HG02970 (cell line): Measurements from ENCODE around the gene PCBP2.

ENCODE experiments used
- ATAC-seq: cut with Tn5 transposase; IDR thresholded peaks from one replicate; pipeline ENCODE4 v1.9.1; 2021; ENCODE audit warnings: mild to moderate bottlenecking, moderate library complexity, moderate number of reproducible peaks; ENCODE audit not compliant: unreplicated experiment, low FRiP score

The PCBP2 gene

GRCh38 chr12:53492188-53492587 is 40.3 kb downstream of the PCBP2 start:
- ATAC-seq = no peak

DNA sequence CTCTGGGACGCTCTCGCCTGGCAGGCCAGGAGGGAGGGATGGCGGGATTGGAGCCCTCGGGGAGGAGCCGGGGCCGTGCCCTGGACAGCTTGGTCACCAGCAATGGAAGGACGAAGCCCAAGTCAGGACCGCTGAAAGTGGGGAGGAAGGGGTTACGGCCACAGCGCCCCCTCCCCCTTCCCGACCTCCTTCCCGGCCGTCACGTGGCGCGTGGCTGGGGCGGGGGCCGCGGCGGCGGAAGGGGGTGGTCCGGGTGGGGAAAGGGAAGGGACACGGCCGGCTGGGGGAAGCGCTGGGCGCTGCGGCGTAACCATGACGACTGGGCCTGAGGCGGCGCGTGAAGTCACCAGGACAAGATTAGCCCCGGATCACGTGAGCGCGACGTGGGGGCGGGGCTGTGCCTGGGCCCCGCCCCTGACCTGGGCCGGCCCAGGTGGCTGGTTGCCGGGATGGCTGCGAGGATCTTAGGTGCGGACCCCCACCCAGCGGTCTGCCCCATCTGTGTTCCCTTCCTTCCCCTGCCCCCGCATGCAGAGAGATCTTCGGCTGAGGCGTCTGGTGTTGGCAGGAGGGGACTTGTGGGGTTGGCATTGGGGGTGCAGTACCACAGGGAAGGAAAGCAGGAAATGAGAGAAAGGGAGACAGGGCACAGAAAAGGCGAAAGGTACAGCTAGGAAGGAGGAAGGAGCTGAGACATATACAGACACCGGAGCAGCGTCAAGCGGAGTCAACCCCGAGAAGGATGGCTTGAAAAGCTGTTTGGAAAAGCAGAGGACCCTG is 41.1 kb downstream of the PCBP2 start:
- ATAC-seq = peak; percentile 84

DNA sequence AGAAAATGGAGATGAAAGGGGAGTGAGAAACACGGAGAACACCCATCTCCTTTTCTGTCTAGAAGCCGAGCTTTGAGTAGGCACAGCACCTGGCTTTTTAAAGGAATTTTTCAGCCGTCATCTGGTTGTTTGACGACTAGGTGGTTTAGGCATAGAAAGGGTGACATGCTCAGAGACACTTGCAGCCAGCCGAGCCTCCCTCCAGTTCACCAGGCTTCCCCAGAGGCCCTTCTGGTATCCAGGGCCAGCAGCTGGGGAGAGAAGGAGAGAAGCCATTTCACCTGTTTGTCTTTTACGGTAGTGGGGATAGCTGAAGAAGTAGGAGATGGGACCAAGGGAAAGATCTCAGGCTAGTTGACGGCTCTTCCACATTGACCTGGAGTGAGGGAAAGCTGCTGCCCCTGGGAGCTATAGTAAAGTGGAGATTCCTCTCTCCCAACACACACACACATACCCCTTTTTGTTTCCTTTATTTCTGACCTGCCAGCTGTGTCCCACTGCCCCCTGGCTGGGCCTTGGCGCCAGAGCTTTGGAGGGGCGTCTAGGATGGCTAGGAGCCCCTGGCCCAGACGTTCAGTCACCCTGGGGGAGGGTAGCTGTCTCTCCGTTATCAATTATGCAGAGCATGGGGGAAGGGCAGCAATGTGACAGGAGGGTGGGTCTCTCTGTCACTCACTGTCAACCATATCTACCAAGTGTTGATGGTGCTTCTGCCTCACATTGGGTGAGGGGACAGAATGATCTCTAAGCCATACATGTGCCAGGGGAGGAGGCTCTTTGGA is 41.9 kb downstream of the PCBP2 start:
- ATAC-seq = no peak

DNA sequence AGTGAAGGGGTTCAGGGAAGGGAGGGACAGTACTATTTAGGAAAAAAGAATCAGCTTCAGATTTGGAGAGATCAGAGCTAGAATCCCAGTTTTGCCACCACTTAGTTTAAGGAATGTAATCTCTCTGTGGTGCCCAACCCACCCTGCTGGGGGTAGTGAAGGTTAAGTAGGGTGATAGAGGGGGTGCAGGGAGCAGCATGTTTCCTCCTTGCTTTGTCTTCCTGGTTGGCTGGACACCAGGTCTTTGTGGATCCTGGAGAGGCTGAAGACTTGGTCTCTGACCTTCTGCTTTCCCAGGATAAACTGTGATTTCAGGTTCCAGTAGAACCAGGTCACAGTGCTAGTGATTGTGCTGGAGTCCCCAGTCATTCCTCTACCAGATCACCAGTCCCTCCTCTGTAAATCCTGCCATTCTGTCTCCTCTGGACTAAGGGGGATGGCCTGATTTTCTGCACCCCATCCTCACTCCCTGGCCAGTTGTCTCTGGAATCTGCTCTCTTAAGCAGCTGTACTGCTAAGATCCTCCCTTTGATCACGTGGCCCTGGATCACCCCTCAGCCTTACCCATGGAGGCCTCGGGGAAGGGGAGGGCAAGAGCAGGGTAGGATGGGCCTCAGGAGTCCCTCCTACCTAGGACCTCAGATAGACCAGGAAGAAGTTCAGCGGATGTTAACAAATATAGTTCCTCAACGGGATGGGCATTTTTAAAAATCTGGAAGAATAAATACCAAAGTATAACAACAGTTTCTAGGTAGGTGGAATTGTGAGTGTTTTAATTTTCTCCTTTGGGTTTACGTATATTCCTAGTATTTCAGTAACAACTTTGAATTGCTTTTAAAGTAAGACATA is 44.2 kb downstream of the PCBP2 start:
- no peak for ATAC-seq

- ATAC-seq = no peak
These were observed 44.8 kb downstream of the PCBP2 start for GRCh38 chr12:53496752-53497032.

GRCh38 chr12:53497461-53497860 is 45.6 kb downstream of the PCBP2 start:
- no peak for ATAC-seq

GRCh38 chr12:53498235-53498630 is 46.3 kb downstream of the PCBP2 start:
- ATAC-seq = no peak

DNA sequence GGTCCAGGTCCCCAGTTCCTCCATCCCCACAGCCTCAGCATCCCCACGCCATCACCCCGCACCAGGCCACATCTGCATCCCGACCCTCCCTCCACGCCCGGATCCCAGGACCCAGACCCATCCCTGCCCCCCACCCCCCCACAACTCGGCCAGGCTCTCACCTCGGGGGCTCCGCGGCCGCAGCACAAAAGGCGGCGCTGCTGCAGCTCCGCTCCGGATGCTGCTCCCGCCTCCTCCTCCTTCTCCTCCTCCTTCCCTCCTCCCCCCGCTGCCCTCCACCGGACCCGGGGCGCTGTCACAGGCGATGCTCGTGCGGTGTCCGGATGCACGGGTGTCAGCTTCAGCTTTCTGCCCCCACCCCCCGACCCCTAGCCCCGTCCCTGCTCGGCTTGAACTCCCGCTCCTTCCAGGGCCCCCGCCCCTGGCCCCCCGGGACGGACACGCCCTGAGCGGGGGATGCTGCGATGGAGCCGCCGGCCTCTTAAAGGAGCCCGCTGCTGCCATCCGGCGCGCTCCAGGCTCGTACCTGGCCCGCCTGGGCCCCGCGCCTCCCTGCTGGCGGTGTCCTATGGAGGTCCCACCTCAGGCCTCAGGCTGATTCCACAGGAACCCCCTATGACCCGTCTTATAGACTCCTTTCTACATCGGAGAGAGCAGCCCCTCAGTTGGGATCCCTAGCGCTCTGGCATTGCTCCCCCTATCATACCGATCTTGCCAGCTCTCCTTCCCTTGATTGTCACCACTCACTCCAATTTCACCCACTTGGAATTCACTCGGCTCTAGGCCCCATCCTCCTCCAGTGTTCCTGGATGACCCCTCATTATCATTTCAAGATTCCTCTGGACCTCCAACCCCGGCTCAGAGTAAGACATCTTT is 47.6 kb downstream of the PCBP2 start, which contains the start of gene MAP3K12:
Gene MAP3K12, minus strand, starts transcription at position 193 of the 876 bp plus-strand sequence. CDS start 12,067 bp downstream, outside the sequence.
- ATAC-seq = no peak

DNA sequence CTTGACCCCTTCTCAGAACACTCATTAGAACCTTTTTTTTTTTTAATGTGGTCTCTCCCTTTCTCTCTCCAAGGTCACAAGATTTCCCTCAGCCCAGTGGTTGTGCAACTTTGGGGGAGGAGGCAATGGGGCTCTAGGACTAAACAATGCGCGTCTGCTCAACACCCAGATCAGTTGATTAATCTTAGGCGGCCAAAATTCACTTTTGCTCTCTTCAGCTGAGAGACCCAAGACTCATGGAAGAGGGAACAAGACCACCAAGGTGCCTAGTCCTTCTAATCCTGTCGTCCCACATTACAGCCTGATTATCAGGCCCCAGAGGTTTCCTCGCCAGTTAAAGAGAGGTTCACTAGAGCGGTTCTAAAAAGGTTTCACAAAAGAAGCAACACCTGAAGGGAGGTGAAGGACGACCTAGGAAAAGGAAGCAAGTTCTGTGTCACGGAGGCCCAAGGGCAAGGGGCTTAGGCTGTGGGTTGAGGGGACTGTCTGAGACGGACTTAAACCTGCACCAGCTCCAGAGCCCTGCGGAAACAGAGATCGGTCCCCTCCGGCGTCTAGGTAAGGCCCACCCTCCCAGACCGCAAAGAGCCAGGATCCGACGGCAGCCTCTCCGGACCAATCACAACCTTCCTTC is 48.4 kb downstream of the PCBP2 start:
- no peak for ATAC-seq

DNA sequence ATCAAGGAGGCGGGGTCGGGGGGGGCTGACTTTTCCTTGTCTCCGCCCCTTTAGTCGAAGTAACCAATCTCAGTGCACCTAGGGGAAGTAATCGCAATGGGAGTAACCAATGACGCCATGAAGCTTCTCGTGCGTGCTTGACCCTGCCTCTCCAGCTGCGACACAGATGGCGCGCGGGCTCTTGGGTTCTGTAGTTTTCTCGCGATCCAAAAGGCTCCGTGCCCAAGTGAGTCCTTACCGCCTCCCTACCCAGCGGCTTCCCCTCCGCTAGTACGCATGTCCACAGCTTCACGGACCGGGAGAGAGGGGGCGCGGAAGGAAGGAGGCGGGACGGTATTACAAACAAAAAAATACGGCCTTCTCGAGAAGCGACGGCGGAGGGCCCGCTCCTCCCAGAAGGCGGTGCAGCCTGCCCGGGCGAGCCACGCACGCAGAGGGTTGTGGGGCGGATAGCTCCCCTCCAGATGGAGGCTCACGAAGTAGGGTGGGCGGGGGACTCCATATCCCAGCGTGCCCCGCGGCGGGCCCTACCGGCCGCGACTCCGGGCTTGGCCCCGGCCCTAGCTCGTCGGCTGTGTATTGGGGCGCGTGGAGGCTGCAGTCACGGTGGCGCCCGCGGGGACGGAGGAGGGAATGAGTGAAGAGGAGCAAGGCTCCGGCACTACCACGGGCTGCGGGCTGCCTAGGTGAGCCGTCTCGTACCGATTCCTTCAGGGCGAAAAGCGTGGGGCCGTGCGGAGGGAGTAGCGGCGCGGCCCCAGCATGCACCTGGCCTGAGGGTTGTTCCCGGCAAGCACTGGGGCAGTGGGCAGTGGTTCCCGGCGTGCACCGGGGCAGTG is 49.1 kb downstream of the PCBP2 start, which contains the start of gene TARBP2:
Gene TARBP2, plus strand, starts transcription at position 508 of the 839 bp plus-strand sequence. Its CDS starts 126 bp downstream, at position 634.
- ATAC-seq = peak; percentile 83

GRCh38 chr12:53501615-53502181 is 49.8 kb downstream of the PCBP2 start:
- no peak for ATAC-seq

DNA sequence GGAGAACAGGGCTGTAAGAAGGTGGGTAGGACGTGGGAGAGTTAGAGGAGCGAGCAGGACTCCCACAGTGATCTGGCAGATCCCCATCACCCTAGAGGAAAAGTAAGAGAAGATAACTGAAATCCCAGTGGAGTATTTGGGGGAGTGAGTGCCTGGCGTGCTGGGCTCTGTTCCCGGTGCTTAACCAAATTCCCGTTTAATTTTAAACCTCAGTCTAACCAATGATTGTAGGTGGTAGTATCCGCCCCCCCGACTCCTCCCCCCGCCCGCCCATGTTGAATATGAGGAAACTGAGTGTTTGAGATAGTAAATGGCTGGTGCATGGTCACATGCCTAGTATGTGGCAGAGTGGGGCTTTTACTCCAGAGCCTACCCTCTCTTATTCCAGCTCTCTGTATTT is 50.4 kb downstream of the PCBP2 start:
- no peak for ATAC-seq

DNA sequence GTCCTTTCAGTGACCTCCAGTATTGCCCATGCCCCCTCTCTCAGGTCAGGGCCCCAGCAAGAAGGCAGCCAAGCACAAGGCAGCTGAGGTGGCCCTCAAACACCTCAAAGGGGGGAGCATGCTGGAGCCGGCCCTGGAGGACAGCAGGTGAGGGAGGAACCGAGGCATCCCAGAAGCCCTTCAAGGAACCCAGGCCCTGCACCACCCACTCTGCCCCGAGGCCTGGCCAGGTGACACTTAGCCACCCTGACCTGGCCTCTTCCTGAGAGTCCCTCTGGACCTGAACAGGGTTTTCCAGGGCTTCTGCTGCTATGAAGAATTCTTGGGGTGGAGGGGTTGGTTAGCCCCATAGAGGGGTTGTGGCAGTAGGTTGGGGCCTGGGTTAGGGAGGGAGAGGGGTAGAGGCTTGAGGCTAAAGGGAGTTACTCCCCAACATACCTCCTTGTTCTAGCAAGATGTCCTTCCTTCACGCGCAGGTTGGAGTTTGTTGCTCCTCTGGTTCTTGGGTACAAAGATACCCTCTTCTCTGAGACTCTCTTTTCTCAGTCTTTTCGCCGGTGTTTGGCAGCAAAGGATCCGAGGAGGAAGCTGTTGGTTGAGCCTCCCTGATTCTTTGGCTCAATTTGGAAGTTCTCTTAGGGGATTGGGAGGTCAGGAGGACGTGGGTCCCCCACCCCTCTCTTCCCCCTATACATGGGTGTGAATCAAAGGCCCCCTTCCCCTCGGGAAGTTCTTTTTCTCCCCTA is 51.3 kb downstream of the PCBP2 start:
- ATAC-seq = no peak

DNA sequence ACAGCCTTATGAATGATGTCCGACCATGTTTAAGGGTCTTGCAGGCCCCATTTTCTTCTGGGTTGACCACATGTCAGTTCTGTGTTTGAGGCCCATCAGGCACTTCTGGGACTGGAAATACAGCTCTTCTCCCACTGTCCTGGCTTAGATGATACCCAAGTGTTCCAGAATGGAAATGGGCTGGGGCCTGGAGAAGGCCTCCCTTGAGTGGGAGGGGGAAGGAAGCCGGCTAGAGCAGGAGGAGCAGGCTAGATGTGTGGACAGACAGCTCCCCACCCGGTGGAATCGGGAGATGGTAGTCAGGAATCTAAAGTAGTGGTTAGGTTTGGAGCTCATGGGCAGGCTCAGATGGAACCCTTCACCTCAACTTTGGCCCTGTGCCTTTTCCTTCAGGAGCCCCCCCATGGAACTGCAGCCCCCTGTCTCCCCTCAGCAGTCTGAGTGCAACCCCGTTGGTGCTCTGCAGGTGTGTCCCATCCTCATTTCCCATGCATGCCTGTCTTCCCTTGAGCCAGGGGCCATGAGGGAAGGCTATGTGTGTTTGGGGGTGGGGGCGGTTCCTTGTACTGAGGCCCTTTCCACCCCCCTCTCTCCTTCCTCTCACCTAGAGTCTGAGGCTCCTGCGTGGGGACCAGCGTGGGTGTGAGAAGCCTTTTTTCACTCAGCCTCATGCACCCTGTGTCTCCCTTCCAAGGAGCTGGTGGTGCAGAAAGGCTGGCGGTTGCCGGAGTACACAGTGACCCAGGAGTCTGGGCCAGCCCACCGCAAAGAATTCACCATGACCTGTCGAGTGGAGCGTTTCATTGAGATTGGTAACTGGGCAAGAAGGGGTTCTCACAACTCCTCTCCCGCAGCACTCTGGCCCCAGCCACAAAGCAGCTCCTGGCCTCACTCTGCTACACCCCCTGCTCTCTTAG is 52.4 kb downstream of the PCBP2 start:
- ATAC-seq = no peak

GRCh38 chr12:53505086-53505485 is 53.2 kb downstream of the PCBP2 start:
- no peak for ATAC-seq
